HG02973 (cell line): ENCODE results near the gene DLG1.

ENCODE experiments used
- ATAC-seq: cut with Tn5 transposase; IDR thresholded peaks from one replicate; pipeline ENCODE4 v1.9.1; 2021; ENCODE audit warnings: moderate library complexity; ENCODE audit not compliant: unreplicated experiment

Gene DLG1

DNA sequence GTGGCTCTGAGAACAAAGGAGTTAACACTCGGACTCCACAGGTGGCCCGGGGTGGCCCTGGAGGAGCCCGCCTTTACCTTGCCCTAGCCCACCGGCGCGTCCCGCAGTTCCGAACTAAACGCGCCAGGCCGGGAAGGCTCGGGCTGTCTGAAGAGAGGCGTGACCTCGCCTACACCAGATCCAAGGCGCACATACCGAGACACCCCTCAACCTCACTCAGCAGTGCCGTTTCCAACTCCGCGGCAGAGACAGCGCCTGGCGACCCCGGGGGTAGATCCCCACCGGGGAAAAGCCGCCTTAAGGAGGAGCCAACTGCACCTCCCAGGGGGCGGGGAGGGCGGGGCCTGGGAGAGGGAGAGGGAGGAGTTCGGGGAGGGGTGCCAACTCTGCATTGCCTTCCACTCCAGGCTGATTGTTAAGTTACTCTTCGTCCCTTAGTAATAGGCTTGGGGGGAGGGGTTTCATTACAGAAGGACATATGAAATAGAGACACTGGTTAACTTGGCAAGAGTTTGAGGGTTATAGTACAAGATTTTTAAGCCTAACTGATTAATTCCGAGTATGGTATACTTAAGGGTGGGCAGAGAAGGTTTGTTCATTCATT lies at the start of gene DLG1:
Gene DLG1 (minus strand): TSS at position 272 of the 604 bp plus-strand sequence. CDS start 1,408 bp downstream, outside the sequence.
- ATAC-seq: peak; percentile 50

DNA sequence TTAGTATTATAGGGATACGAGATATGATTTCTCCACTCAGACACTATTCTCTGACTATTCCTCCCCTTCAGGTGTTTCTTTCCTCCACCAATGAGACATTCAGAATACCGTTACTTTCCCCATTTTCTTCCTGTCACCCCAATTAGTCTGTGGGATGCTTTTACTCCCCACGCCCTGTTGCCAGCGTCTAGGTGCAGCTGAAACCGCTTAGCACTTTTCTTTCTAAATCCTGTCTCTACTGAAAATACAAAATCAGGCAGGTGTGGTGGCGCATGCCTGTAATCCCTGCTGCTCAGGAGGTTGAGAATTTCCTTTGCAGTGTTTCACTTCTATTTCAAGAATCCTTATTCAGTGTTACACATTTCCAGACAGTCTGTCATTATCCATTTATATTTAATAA lies 49.6 kb upstream of the DLG1 start:
- ATAC-seq: no peak

DNA sequence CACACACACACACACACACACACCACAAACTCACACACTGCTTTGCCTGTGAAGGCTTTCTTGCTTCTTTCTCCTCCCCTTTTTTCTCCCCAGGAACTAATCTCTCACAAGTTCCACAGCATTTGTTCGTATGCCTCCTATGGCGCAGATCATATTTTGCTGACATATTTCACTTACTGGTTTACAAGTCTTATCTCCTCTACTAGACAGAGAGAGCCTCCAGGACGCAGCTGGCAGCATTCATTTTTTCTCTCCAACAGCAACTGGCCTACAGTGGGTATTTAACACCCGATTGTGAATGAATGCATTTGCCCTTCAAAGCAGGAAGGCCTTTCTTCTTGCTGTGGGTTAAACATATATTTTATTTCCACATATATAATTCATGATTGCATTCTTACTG lies 47.0 kb upstream of the DLG1 start:
- no peak for ATAC-seq

DNA sequence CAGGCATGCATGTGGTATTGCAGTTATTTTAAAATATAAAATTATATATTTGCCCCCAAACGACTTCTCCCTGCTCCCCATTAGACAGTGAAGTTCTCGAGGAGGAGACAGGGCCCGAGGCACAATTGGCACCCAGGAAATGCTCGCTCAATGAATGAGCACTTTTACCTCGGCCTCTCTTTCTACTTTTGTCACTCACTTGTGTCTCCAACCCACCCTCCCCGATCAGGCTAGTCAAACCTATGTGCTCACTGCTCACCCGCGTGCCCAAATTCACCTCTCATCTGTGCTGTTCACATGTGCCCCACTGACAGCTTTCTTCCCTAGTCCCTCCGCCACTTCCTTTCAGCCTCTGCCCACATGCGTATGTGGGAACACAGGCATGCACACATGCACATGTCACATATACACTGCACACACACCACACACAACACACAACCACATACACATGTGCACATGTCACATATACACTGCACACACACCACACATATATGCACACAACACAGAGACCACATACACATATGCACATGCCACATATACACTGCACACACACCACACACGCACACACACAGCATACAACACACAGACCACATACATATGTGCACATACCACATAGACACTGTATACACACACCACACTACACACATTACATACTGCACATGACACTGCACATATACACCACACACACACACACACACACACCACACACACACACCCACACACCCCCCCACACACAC lies 46.3 kb upstream of the DLG1 start:
- no peak for ATAC-seq

DNA sequence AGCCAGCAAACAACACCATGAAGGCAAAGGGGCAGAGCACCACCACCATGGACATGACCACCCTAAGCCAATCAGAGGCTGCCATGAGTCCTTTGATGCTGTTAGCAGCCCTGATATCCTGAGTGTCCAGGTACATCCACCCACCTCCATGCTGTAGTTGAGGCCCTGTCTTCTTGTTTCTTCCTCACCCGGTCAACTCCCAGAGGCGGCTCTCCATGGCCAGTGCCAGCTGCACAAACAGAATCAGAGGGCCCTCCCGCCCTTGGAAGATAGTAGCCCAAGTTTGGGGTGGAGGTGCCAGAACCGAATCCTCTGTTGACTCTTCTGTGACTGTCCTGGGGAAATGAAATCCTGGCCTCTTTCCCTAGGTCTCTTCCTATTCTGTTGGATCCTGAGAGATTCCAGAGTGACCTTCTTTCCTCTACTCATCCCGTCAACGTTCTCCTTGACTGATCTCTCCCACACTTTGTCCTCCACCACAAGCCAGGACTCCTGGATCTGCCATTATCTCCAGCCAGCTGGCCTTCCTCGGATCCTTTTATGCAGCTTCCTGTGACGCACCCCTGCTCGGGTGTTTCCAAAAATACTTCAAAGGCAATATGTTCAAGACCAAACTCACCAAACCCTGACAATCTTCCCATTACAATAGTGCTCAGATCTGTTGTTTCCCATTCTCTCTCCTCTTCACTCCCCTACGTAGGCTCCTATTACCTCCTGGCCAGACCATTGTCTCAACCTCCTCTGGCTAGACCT lies 45.4 kb upstream of the DLG1 start:
- ATAC-seq: no peak

DNA sequence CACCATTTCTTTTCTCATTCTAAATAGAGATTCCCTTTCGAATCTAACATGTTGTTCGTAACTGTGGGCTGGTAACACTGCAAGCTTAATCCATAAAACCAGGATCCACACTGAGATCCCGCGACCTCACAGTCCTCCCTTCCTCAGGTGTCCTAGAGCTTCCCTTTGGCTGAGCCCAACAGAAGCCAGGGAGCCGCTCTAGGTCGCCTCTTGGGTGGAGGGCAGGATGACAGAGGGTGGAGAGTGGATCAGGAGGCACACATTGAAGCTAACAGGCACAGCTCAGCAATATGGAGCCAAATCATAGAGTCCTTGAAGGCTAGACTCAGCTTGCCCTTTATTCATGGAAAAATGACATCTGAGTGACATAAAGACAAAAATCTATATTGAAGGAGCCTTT lies 44.7 kb upstream of the DLG1 start:
- ATAC-seq: no peak

DNA sequence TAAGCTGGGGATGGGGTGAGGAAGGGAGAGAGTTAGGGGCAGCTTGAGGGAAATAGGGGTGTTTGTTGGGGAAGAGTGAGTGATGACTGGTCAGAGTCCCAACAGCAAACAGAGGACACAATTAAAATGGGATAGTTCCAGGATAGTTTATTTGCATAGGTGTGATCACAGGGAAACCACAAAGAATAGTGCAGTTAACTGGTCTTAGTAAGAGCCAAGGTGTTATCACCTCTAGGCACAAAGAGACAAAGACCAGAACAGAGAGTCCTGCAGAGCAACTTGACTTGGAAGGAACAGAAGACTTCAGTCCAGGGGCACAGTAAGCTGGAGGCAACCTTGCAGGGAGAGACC lies 42.1 kb upstream of the DLG1 start:
- no peak for ATAC-seq

DNA sequence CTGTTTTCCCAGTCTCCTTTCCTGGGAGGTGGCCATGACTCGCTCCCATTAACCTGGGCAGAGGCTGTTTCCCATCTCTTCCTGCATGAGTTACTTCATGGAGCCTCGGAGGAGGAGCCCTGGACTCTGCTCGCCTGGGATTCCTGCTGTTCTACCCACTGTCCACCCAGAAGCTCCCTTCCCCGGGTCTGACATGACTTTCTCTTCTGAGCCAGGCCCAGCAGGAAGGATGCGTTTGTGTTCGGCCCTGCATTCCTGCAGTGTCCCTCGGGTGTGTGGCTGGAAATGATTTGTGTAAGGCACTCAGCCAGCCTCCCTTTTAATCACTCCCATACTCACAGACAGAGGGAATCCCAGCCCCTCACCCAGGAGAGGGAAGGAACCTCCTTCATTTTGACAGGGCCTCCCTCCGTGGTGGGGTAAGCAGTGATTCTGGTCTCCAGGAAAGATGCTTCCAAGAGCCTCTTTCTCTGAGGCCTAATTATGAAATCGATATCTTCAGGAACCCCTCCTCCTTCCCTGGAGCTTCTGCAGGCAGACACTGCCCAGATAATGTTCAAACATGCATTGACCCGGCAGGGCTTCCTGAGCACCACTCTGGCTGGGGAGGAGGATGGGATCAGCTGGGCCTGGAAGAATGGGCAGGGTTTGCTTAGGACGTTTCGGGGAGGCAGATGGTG lies 41.6 kb upstream of the DLG1 start:
- no peak for ATAC-seq

DNA sequence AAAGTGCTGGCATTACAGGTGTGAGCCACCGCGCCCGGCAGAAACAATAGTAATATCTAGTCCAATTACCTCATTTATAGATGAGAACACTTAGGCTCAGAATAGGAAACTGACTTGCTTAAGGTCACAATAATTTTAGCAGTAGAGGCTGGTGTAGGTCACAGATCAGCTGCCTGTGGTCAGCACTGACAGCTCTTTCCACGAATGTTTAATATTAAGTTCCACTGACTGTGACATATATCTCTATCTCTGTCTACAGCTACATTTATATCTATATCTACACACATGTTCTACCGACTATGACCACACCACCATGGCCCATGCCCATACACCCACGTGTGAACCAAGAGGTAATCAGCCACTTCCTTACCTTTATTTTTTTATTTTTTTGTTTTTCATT lies 40.2 kb upstream of the DLG1 start:
- no peak for ATAC-seq

DNA sequence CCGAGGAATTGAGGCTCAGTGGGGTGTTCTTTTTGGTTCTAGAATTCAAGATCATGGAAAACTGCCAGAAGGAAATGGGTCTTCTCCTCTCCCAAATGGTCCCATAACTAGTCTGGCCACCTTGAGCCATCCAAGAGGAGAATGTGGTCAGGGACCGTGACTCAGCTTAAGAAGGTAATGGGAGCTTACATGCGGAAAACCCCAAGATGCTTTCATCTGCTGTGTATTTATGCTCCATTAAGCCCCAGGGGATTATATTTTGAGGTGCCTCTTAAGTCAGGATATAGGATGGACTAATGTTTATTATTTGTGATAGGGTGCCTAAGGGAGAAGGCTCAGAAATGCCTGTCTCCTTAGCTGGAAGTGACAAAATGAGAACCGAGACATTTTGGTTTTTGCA lies 39.2 kb upstream of the DLG1 start:
- ATAC-seq: no peak

DNA sequence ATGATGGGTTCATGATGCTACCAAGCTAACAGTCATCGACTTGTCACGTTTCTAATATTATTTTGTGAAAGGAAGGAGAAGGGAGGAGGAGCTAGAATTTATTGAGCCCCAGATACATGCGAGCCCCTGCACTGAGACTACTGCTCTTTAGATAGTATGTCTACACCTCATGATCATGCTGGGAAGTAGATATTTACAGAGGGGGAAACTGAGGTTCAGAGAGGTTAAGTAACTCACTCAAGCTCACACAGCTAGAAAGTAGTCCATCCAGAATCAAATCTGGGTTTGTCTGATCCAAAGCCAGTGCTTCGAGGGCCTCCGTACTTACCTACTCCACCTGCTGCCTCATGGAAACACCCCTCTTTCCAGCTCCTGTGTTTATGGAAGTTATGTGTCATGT lies 38.8 kb upstream of the DLG1 start:
- no peak for ATAC-seq

DNA sequence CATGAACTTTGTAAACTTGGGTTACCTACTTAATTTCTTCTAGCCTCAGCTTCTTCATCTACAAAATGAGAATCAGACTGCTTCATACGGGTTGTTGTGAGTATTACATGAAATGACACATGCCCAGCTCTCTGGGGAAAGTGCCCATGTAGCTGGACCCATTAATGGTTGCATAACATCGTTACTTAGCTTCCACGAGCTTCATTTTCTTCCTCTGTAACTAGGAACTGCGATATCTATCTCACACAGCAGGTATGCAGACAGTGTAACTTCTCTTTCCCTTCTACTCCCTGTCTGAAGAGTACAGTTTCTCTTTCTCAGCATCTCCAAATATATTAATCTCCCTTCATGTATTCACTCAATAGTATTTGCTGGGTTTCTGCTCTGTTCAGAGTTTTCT lies 37.9 kb upstream of the DLG1 start:
- no peak for ATAC-seq

DNA sequence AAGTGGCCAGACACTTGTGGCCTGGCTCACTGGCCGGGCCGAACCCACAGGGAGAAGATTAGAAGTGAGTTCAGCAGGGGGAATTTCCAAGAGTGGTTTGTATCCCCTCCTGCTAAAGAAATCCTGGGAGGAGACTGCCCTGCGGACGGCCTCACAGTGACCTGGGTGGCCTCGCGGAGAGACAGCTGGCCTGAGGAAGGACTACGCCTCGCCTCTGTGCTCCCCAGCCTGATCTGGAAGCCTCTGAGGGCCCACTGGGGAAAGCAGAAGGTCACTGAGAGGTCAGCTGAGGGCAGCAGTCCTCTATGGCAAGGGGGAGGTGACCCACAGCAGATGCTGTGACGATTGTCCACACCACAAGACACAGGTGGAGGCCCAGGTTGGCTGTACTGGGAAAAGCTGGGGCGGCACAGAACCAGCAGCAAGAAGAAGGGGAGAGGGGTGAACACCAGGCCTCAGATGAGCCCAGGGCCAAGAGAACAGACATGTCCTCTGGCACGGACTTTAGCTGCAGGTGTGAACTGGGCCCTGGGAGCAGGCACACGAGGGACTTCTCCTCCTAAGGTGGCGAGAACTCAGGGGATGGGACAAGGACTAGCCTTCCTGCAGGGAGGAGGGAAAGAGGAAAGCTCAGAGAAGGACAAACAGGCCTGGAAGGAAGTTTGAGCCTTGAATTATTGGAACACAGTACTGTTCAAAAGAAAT lies 37.2 kb upstream of the DLG1 start:
- ATAC-seq: no peak

DNA sequence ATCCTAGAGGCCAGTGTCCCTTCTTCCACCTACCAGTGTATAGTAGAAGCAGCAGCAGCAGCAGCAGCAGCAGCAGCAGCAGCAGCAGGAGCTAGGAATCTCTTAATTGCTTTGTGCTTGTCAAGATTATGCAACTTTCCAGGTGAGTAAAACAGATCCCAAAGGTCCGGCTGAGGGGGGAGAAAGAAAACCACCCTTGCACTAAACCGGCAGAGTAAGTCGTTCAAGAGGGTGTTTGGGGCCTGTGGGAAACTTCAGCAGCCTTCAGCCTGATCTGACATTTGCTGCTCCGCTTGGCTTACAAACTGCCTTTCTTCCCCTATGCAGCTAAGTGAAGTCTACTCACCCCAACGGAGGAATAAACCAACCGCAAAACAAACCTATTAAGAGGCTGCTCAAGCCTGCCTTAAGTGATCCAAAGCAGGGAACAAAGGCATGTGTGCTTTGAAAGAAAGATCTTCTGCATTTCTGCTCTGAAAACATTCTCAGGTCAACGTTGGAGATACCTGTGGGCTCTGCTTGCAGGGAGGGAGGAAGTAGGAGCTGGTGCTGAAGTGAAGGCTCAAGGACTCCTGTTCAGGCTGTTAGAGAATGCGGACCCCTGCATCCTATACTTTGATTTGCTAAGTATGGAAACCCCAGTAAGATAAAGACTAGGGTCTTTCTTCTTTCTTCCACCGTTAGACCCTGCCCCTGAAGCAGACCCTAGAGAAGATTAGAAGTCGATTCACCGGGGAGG lies 35.7 kb upstream of the DLG1 start:
- no peak for ATAC-seq

DNA sequence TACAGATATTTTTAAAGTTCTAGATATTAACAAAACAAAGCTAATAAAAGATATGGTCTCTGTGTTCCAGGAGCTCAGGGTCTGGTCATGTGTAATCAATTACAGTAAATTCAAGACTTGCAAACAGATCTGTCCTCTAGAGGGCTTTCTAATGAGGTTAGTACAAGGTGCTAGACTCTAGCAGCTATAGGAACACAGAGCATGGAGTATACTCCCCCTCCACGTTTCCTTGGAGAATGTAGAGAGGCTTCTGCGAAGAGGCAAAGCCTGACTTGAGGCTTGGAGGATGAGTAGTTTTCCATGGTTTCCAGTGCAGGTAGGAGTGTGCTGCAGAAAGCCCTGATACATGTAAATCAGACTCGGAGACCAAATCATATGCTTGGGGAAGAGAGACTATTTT lies 32.7 kb upstream of the DLG1 start:
- no peak for ATAC-seq

DNA sequence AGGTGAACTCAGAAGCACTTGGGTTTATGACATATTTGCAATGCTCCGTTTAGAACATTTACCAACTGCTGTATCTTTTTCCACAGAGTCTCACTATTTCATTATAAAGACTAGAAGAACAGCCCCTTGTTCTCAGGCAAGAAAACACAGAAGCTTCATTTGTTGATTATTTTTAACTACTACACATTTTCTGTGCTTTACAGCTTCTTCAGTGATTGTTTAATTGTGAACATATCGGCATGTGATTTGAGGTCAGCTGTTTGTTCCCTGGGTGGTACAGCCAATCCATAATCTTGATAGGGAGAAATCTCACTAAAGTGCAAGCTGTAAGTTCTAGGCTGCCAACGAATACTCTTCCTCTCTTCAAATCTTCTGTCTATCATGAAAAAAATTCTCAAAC lies 31.0 kb upstream of the DLG1 start:
- ATAC-seq: no peak

DNA sequence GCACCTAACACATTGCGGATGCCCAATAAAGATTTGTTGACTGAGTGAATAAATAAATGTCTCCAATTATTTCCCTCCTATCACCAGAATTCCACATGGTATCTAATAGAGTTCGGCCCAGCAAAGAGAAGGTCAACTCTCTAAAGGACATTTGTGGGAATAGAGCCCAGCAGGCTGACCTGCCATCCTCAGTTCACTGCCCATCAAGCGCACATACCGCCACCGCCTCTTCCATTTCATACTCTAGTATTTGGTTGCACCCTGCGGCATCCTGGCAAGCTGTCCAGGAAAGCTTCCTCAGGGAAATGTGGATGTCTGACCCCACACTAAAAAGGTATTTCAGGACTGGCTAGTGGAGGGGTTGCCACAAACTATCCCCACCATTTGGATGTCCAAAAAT lies 29.8 kb upstream of the DLG1 start:
- no peak for ATAC-seq

DNA sequence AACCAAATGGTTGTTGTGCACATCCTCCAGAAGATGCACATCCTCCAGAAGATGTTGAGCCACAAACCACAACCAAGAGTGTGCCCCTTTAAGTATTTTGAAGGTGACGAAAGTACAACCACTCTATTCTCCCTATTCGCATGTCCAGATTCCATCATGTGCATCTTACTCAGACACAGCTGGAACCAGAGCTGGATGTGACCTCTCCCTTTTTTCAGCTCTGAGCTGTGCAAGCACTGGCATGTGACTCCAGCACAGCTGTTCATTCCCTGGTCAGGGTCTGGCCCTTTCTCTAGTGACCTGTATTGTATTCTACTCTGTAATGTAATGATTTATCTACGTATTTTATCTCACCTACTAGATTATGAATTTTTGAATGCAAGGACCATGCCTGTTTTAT lies 29.3 kb upstream of the DLG1 start:
- no peak for ATAC-seq

DNA sequence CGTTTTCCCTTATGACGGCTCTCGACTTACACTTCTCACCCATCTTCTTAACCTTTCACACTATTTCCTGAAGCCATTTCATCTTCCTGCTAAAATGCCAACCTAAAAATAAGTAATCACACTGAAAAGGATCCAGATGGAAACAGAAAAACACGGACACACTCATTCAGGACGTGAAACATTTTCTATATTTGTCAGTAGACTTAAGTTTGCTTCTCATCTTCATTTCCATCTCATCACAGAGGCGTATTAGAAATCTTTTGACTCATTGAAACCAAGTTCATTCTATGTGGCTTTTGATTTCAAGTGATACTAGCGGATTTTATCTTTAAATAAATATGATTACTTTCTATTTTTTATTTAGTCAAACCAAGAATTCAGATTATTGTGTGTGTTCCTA lies 27.4 kb upstream of the DLG1 start:
- no peak for ATAC-seq

DNA sequence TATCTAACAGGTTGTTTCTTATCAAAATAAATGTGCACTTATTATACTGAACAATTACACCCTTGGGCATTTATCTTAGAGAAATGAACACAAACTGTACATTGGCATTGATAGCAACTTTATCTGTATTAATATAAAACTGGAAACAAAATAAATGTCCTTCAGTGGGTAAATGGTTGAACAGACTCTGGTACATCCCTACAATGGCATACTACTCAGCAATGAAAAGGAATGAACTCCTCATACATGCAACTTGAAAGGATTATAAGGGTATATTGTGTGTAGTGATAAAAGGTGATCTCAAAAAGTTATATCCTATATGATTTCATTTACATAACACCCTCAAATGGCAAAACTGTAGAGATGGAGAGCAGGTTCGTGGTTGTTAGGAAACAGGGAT lies 23.7 kb upstream of the DLG1 start:
- no peak for ATAC-seq
